GM12892 (cell line): Measurements from ENCODE around the gene PTPN14.
"Not testable (repeated sequence)": the region's sequence is repeated elsewhere in the genome, so short reads cannot be mapped to it uniquely, and the experiment has no call there.

ENCODE experiments used
- DNase-seq: peaks from one replicate; pipeline ENCODE4 v3.0.0; 2011; ENCODE audit not compliant: insufficient read length
- FAIRE-seq: peaks from 2 replicates; lab custom pipeline; 2011; peaks lifted over from hg19 to GRCh38; lab: Jason Lieb, UNC
- POLR2A ChIP-seq: IDR thresholded peaks from 2 replicates; pipeline ENCODE4 v1.6.1; 2011; ENCODE audit warnings: low read depth, low read length, control low read depth
- POLR2AphosphoS5 ChIP-seq: IDR thresholded peaks from 2 replicates; pipeline ENCODE4 v1.6.1; 2011; ENCODE audit warnings: low read depth, low read length, control low read depth
- TAF1 ChIP-seq: IDR thresholded peaks from 2 replicates; pipeline ENCODE4 v1.6.1; 2011; ENCODE audit warnings: low read depth, mild to moderate bottlenecking, control low read depth, low read length, borderline replicate concordance

PTPN14 gene

GRCh38 chr1:214513394-214513793 lies 38.0 kb downstream of the PTPN14 start:
- DNase-seq: no peak
- FAIRE-seq: no peak
- no peak for TF ChIP-seq TAF1
- no peak for TF ChIP-seq POLR2AphosphoS5
- no peak for TF ChIP-seq POLR2A

GRCh38 chr1:214511639-214511998 lies 39.8 kb downstream of the PTPN14 start:
- TF ChIP-seq TAF1 (no peak), POLR2AphosphoS5 (no peak), POLR2A (no peak)
- FAIRE-seq (no peak), DNase-seq (no peak)

- FAIRE-seq: no peak
- DNase-seq: no peak
- TF ChIP-seq TAF1 (no peak), POLR2A (no peak)
These were observed 40.3 kb downstream of the PTPN14 start for GRCh38 chr1:214510914-214511638.

GRCh38 chr1:214510477-214510876 lies 40.9 kb downstream of the PTPN14 start:
- no peak for DNase-seq
- TF ChIP-seq TAF1: no peak
- no peak for TF ChIP-seq POLR2A
- no peak for TF ChIP-seq POLR2AphosphoS5
- no peak for FAIRE-seq

GRCh38 chr1:214509622-214510021 lies 41.8 kb downstream of the PTPN14 start:
- FAIRE-seq, DNase-seq: not testable (repeated sequence)

GRCh38 chr1:214506972-214507431 lies 44.4 kb downstream of the PTPN14 start:
- DNase-seq: no peak
- TF ChIP-seq POLR2AphosphoS5: no peak
- no peak for TF ChIP-seq TAF1
- TF ChIP-seq POLR2A: no peak
- no peak for FAIRE-seq

- TF ChIP-seq TAF1 (no peak), POLR2A (no peak), POLR2AphosphoS5 (no peak)
- DNase-seq: no peak
- FAIRE-seq: no peak
These were observed 46.3 kb downstream of the PTPN14 start for GRCh38 chr1:214505134-214505533.

GRCh38 chr1:214504330-214504729 lies 47.1 kb downstream of the PTPN14 start:
- no peak for DNase-seq
- no peak for FAIRE-seq
- TF ChIP-seq POLR2AphosphoS5 (no peak), TAF1 (no peak), POLR2A (no peak)

GRCh38 chr1:214503553-214503952 lies 47.8 kb downstream of the PTPN14 start:
- no peak for DNase-seq
- TF ChIP-seq POLR2AphosphoS5: no peak
- no peak for TF ChIP-seq POLR2A
- TF ChIP-seq TAF1: no peak
- FAIRE-seq: no peak

- TF ChIP-seq TAF1: no peak
- no peak for TF ChIP-seq POLR2AphosphoS5
- TF ChIP-seq POLR2A: no peak
- FAIRE-seq (no peak), DNase-seq (no peak)
These were observed 50.9 kb downstream of the PTPN14 start for GRCh38 chr1:214500340-214501055.

- FAIRE-seq (no peak), DNase-seq (no peak)
- TF ChIP-seq TAF1: no peak
- TF ChIP-seq POLR2AphosphoS5: no peak
- no peak for TF ChIP-seq POLR2A
These were observed 51.7 kb downstream of the PTPN14 start for GRCh38 chr1:214499732-214500131.

GRCh38 chr1:214498021-214498420 lies 53.4 kb downstream of the PTPN14 start:
- no peak for DNase-seq
- TF ChIP-seq POLR2AphosphoS5: no peak
- TF ChIP-seq TAF1: no peak
- TF ChIP-seq POLR2A: no peak
- FAIRE-seq: no peak
